Measurements from ENCODE around the gene FBH1.

Gene FBH1

DNA sequence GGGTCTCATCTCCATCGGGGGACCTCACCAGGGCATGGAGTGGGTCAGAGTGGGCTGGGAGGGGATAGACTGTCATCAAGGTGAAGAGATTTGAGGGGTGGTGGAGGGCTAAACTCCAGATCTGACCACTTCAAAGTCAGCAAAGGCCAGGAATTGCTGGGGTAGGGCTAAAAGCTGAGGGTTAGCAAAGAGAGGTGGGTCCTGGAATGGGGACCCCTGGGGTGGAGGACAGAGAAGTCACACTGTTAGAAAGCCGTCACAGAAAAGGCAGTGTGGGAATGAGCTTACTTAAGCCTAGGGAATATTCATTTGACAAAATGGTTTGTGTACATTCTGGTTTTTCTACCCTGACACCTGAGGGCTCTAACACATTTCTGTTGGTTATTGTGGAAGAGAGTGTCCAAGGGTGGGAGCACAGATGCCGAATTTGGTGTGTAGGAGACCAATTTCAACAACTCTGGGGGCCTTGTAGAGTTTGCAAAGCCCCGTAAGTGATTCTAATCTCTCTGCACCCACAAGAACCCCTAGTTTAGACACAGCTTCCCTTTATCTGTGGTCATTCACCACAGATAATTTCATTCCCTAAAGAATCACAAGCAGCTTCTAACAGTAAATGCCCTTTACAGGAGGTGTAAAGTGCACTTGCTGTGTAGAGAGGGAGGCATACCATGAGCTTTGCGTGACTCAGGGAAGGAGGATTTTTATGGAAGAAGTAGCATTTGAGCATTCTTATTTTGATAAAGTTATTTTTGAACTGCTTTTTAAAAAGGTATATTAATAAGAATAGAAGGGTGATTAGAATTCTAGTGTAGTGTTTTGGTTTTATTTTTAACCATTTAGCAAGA, 6.4 kb downstream of the FBH1 start:
- peaks cover 6% of the 10 kb centered on the region for H3K9me3 ChIP-seq (ENCODE audit: insufficient read depth, low read length, severe bottlenecking)
- H3K4me1 ChIP-seq (ENCODE audit: insufficient read depth, low read length) = peaks cover 15% of the 10 kb centered on the region
- DNase-seq (no peak), ATAC-seq (ENCODE audit: insufficient read depth, low read depth) (no peak)
- no peak overlapping the region for H2AFZ ChIP-seq (ENCODE audit: low read depth, low read length)
- H3K4me2 ChIP-seq (ENCODE audit: insufficient read depth, low read length) = no peak overlapping the region
- H3K27me3 ChIP-seq (ENCODE audit: insufficient read depth, low read length, poor library complexity) = no peaks in the 10 kb centered on the region
- peaks cover 46% of the 10 kb centered on the region for H3K36me3 ChIP-seq (ENCODE audit: insufficient read depth, low read length)
- peaks cover 19% of the 10 kb centered on the region; the same call in 1 of the 2 replicates for H4K20me1 ChIP-seq (ENCODE audit: insufficient read depth, low read length)
- H3K9ac ChIP-seq (ENCODE audit: low read depth, low read length) = no peak overlapping the region
- no peak overlapping the region for H3K4me3 ChIP-seq (ENCODE audit: low read depth in 1 of 2, low read length in 2 of 2)
- peaks cover 79% of the 10 kb centered on the region for H3K79me2 ChIP-seq (ENCODE audit: insufficient read depth, low read length)
- TF ChIP-seq EZH2 (IDR thresholded peaks at IDR 0.05; ENCODE audit: borderline replicate concordance, low read depth, low read length, severe bottlenecking) = no peak
- TF ChIP-seq, protein P1, sequence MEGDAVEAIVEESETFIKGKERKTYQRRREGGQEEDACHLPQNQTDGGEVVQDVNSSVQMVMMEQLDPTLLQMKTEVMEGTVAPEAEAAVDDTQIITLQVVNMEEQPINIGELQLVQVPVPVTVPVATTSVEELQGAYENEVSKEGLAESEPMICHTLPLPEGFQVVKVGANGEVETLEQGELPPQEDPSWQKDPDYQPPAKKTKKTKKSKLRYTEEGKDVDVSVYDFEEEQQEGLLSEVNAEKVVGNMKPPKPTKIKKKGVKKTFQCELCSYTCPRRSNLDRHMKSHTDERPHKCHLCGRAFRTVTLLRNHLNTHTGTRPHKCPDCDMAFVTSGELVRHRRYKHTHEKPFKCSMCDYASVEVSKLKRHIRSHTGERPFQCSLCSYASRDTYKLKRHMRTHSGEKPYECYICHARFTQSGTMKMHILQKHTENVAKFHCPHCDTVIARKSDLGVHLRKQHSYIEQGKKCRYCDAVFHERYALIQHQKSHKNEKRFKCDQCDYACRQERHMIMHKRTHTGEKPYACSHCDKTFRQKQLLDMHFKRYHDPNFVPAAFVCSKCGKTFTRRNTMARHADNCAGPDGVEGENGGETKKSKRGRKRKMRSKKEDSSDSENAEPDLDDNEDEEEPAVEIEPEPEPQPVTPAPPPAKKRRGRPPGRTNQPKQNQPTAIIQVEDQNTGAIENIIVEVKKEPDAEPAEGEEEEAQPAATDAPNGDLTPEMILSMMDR (IDR thresholded peaks at IDR 0.05; ENCODE audit: borderline replicate concordance, extremely low read depth, low read length, poor library complexity, severe bottlenecking) = no peak
- no peak overlapping the region for H3K27ac ChIP-seq (ENCODE audit: low read length)

DNA sequence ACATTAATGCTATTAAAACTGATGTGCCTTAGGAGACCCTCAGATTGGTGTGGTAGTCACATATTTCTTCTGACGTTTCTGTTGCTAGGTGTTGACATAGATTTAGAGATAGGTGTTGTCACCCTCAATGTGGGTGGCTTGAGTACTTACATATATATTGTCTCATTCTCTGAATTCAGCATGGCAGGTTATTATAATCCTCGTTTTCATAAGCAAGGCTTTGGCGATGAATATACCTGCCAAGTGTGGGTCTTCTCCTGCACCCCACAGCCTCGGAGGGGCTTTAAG, 7.0 kb downstream of the FBH1 start:
- DNase-seq (no peak), ATAC-seq (ENCODE audit: insufficient read depth, low read depth) (no peak)
- Histone ChIP-seq H3K4me3 (ENCODE audit: low read depth in 1 of 2, low read length in 2 of 2) (no peak overlapping the region), H3K9me3 (ENCODE audit: insufficient read depth, low read length, severe bottlenecking) (peaks cover 6% of the 10 kb centered on the region), H3K27me3 (ENCODE audit: insufficient read depth, low read length, poor library complexity) (no peaks in the 10 kb centered on the region), H3K4me1 (ENCODE audit: insufficient read depth, low read length) (peaks cover 10% of the 10 kb centered on the region), H3K4me2 (ENCODE audit: insufficient read depth, low read length) (no peak overlapping the region), H3K9ac (ENCODE audit: low read depth, low read length) (no peak overlapping the region), H4K20me1 (ENCODE audit: insufficient read depth, low read length) (peaks cover 15% of the 10 kb centered on the region; the same call in 1 of the 2 replicates), H3K79me2 (ENCODE audit: insufficient read depth, low read length) (peaks cover 77% of the 10 kb centered on the region), H3K27ac (ENCODE audit: low read length) (no peak overlapping the region), H3K36me3 (ENCODE audit: insufficient read depth, low read length) (peaks cover 44% of the 10 kb centered on the region), H2AFZ (ENCODE audit: low read depth, low read length) (no peak overlapping the region)
- TF ChIP-seq EZH2 (IDR thresholded peaks at IDR 0.05; ENCODE audit: borderline replicate concordance, low read depth, low read length, severe bottlenecking) = no peak
- TF ChIP-seq, protein P1 (IDR thresholded peaks at IDR 0.05; ENCODE audit: borderline replicate concordance, extremely low read depth, low read length, poor library complexity, severe bottlenecking) = no peak

DNA sequence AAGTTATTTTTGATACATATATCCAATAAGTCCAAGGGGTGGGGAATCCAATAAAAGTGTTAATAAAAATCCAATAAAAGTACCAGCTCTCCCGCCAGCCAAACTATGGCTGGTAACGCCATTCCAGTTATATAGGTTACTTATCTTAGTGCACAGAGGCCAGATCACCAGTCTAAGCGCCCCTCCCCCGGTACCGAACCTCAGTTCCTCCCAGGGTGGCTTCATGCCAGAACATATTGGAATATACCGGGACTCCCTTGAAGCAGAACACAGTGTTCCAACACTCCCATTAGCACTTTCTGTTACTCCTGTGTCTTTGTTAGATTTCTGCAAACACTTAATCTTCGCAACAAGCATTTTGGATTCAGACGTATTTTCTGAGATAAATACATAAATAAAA, 7.5 kb downstream of the FBH1 start:
- Histone ChIP-seq H3K36me3 (ENCODE audit: insufficient read depth, low read length) (peaks cover 39% of the 10 kb centered on the region), H3K4me2 (ENCODE audit: insufficient read depth, low read length) (no peak overlapping the region), H3K27me3 (ENCODE audit: insufficient read depth, low read length, poor library complexity) (no peaks in the 10 kb centered on the region), H3K9me3 (ENCODE audit: insufficient read depth, low read length, severe bottlenecking) (peaks cover 6% of the 10 kb centered on the region), H3K79me2 (ENCODE audit: insufficient read depth, low read length) (peaks cover 73% of the 10 kb centered on the region), H3K9ac (ENCODE audit: low read depth, low read length) (no peak overlapping the region), H3K4me3 (ENCODE audit: low read depth in 1 of 2, low read length in 2 of 2) (no peak overlapping the region), H3K4me1 (ENCODE audit: insufficient read depth, low read length) (peaks cover 4% of the 10 kb centered on the region; the same call in 1 of the 2 replicates), H3K27ac (ENCODE audit: low read length) (no peak overlapping the region), H2AFZ (ENCODE audit: low read depth, low read length) (no peak overlapping the region), H4K20me1 (ENCODE audit: insufficient read depth, low read length) (peaks cover 10% of the 10 kb centered on the region; the same call in 1 of the 2 replicates)
- TF ChIP-seq EZH2 (IDR thresholded peaks at IDR 0.05; ENCODE audit: borderline replicate concordance, low read depth, low read length, severe bottlenecking) = no peak
- TF ChIP-seq, protein P1 (IDR thresholded peaks at IDR 0.05; ENCODE audit: borderline replicate concordance, extremely low read depth, low read length, poor library complexity, severe bottlenecking) = no peak
- no peak for DNase-seq
- no peak for ATAC-seq (ENCODE audit: insufficient read depth, low read depth)

Measured in DND-41 (cell line).